Measurements from ENCODE around the gene RAD9A. TPM values are rescaled to one million over a fixed set of nuclear protein-coding genes. Genes with fewer than 3 reads are reported as not detected.

RAD9A gene
- polyA plus RNA-seq, 3 donors, result 3.7 to 31.7 (median 3.8) TPM

GRCh38 chr11:67396587-67397389 is 5.0 kb downstream of the RAD9A start:
- no peak for TF ChIP-seq CTCF (IDR thresholded peaks at IDR 0.05)
- peaks cover 0 to 3% (median 0%) of the 10 kb centered on the region in 3 donors for H3K27me3 Mint-ChIP-seq (ENCODE audit: low read depth in 3 of 3)
- intact Hi-C loops (cut with micrococcal nuclease), result loop anchor here in 1 of 2 donors (10.0 kb wide), 1 partner anchor 552 kb away; the partner anchor contains the start of gene RCE1
- H3K36me3 Mint-ChIP-seq, result peaks cover 39 to 48% of the 10 kb centered on the region in 2 donors
- no peak overlapping the region for H3K4me3 Mint-ChIP-seq
- Histone ChIP-seq H2AFZ (ENCODE audit: insufficient read depth, low read depth, low read length, poor library complexity, severe bottlenecking) (no peak overlapping the region), H3K27me3 (ENCODE audit: control insufficient read depth in 2 of 2, insufficient read depth in 2 of 2, low read length in 2 of 2) (no peaks in the 10 kb centered on the region), H3K4me3 (replicated peaks in 1 of 3; ENCODE audit: low read depth in 2 of 3, low read length in 3 of 3) (no peak overlapping the region), H4K20me1 (ENCODE audit: insufficient read depth, low read length) (peaks cover 75% of the 10 kb centered on the region), H3K9ac (ENCODE audit: insufficient read depth, low read length, poor library complexity, severe bottlenecking) (no peak overlapping the region), H3K4me1 (ENCODE audit: control insufficient read depth in 1 of 2, insufficient read depth in 2 of 2, low read length in 2 of 2) (peaks cover 30 to 57% of the 10 kb centered on the region in 2 donors), H3K36me3 (replicated peaks in 1 of 2; ENCODE audit: control insufficient read depth in 1 of 2, insufficient read depth in 2 of 2, low read length in 2 of 2) (peaks cover 39 to 59% of the 10 kb centered on the region in 2 donors), H3K9me3 (replicated peaks in 1 of 2; ENCODE audit: control insufficient read depth in 1 of 2, insufficient read depth in 1 of 2, low read length in 2 of 2) (no peaks in the 10 kb centered on the region), H3K79me2 (ENCODE audit: insufficient read depth, low read length) (peaks cover 61% of the 10 kb centered on the region), H3K4me2 (replicated peaks; ENCODE audit: extremely low read depth, low read length, poor library complexity, severe bottlenecking) (no peak overlapping the region), H3K27ac (ENCODE audit: low read depth in 1 of 2, low read length in 2 of 2) (peak overlapping the region in 1 of 2 donors; percentile 20)
- H3K27ac Mint-ChIP-seq, result peak overlapping the region in 3 of 7 donors; percentile 25 to 72 (median 52)
- peaks cover 49% of the 10 kb centered on the region for H3K4me1 Mint-ChIP-seq
- no peak for DNase-seq
- whole genome bisulfite sequencing (ENCODE audit: insufficient coverage), result 0% methylated on average over 5 of the region's 13 CpGs
- no peaks in the 10 kb centered on the region for H3K9me3 Mint-ChIP-seq

GRCh38 chr11:67397536-67397935 is 5.8 kb downstream of the RAD9A start:
- H3K79me2 ChIP-seq (ENCODE audit: insufficient read depth, low read length), result peaks cover 60% of the 10 kb centered on the region
- DNase-seq, result no peak
- H3K27ac ChIP-seq (ENCODE audit: low read depth in 1 of 2, low read length in 2 of 2), result peak overlapping the region in 1 of 2 donors; percentile 20
- peaks cover 32 to 57% of the 10 kb centered on the region in 2 donors for H3K4me1 ChIP-seq (ENCODE audit: control insufficient read depth in 1 of 2, insufficient read depth in 2 of 2, low read length in 2 of 2)
- H4K20me1 ChIP-seq (ENCODE audit: insufficient read depth, low read length), result peaks cover 71% of the 10 kb centered on the region
- Mint-ChIP-seq H3K27me3 (ENCODE audit: low read depth in 3 of 3) (peaks cover 0 to 3% (median 0%) of the 10 kb centered on the region in 3 donors), H3K27ac (peak overlapping the region in 1 of 7 donors; percentile 57), H3K9me3 (no peaks in the 10 kb centered on the region), H3K36me3 (peaks cover 39 to 48% of the 10 kb centered on the region in 2 donors), H3K4me3 (no peak overlapping the region), H3K4me1 (peaks cover 51% of the 10 kb centered on the region)
- no peak for TF ChIP-seq CTCF (IDR thresholded peaks at IDR 0.05)
- no peaks in the 10 kb centered on the region for H3K9me3 ChIP-seq (replicated peaks in 1 of 2; ENCODE audit: control insufficient read depth in 1 of 2, insufficient read depth in 1 of 2, low read length in 2 of 2)
- H3K36me3 ChIP-seq (replicated peaks in 1 of 2; ENCODE audit: control insufficient read depth in 1 of 2, insufficient read depth in 2 of 2, low read length in 2 of 2), result peaks cover 39 to 59% of the 10 kb centered on the region in 2 donors
- intact Hi-C loops (cut with micrococcal nuclease), result loop anchor here in 1 of 2 donors (10.0 kb wide), 1 partner anchor 553 kb away; the partner anchor contains the start of gene RCE1
- H2AFZ ChIP-seq (ENCODE audit: insufficient read depth, low read depth, low read length, poor library complexity, severe bottlenecking), result no peak overlapping the region
- H3K9ac ChIP-seq (ENCODE audit: insufficient read depth, low read length, poor library complexity, severe bottlenecking), result no peak overlapping the region
- H3K4me3 ChIP-seq (replicated peaks in 1 of 3; ENCODE audit: low read depth in 2 of 3, low read length in 3 of 3), result no peak overlapping the region
- 73% methylated on average over 6 of the region's 6 CpGs for WGBS (ENCODE audit: insufficient coverage)
- H3K4me2 ChIP-seq (replicated peaks; ENCODE audit: extremely low read depth, low read length, poor library complexity, severe bottlenecking), result no peak overlapping the region
- H3K27me3 ChIP-seq (ENCODE audit: control insufficient read depth in 2 of 2, insufficient read depth in 2 of 2, low read length in 2 of 2), result no peaks in the 10 kb centered on the region

All from CD14-positive monocyte (primary cell).